ENCODE measurements around the gene TOP3A.
A peak's percentile ranks its signal among the peaks of the same experiment; 100 is the strongest.

Gene TOP3A

DNA sequence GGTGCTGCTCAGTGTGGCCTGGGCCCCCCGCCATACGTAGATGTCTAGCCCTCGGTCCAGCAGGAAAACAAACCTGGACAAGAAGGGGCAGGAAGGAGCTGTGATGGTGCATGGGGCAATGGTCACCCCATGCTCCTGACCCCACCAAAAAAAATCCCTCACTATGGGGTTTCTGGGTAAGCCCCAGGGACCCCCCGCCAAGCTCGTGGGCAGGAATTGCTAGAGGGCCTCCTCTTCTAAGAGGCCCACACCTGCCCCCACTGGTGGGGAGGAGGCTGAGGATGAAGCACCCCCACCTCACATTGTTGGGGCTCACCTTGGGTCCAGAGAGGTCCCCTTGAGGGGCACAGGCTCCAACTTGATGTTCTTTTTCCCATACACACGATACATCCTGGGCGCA, 66.0 kb downstream of the TOP3A start:
- DNase-seq (ENCODE audit: low read depth): no peak
- no peak overlapping the region for H3K4me3 ChIP-seq (ENCODE audit: low read depth, low read length)
- TF ChIP-seq, protein P1, sequence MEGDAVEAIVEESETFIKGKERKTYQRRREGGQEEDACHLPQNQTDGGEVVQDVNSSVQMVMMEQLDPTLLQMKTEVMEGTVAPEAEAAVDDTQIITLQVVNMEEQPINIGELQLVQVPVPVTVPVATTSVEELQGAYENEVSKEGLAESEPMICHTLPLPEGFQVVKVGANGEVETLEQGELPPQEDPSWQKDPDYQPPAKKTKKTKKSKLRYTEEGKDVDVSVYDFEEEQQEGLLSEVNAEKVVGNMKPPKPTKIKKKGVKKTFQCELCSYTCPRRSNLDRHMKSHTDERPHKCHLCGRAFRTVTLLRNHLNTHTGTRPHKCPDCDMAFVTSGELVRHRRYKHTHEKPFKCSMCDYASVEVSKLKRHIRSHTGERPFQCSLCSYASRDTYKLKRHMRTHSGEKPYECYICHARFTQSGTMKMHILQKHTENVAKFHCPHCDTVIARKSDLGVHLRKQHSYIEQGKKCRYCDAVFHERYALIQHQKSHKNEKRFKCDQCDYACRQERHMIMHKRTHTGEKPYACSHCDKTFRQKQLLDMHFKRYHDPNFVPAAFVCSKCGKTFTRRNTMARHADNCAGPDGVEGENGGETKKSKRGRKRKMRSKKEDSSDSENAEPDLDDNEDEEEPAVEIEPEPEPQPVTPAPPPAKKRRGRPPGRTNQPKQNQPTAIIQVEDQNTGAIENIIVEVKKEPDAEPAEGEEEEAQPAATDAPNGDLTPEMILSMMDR (IDR thresholded peaks at IDR 0.05; ENCODE audit: control insufficient read depth, extremely low read depth, insufficient read depth): no peak

DNA sequence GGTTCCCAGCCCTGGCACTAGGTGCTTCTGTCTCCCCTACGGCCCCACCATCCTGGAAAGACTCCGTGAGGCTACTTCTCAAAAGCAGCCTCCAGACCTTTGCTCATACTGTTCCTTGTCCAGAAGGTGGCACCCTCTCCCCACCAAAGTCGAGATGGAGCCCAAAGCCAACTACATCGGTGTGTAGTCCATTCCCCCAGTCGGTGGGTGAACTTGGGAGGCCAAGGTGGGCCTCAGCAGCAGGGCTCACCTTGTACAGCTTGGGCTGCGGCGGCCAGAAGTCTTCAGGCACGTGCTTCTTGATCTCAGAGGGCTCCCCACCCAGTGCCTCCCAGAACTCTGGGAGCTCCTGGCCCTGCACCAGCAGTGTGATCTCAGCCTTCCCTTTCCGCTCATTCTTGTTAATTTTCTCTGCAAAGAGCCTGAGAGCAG, 66.5 kb downstream of the TOP3A start:
- TF ChIP-seq, protein P1 (IDR thresholded peaks at IDR 0.05; ENCODE audit: control insufficient read depth, extremely low read depth, insufficient read depth): peak; percentile 73
- H3K4me3 ChIP-seq (ENCODE audit: low read depth, low read length): no peak overlapping the region
- DNase-seq (ENCODE audit: low read depth): no peak

DNA sequence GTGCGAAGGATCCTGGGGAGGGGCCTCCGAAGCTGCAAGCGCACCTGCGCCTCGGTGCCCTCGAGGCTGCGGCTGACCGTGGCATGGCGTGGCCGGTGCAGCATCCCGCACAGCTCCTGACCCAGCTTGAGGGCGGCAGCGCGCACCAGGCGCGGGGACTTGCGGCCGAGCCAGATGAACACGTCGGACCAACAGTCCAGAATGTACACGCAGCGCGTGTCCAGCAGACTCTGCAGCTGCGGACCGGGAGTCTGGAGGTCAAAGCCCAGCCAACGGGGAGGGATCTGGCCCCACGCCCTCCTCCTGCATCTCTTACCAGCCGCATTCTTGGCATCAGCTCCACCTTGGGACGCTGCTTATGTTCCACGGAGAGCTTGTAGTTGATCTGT, 67.2 kb downstream of the TOP3A start:
- H3K4me3 ChIP-seq (ENCODE audit: low read depth, low read length): no peak overlapping the region
- DNase-seq (ENCODE audit: low read depth): no peak
- TF ChIP-seq, protein P1 (IDR thresholded peaks at IDR 0.05; ENCODE audit: control insufficient read depth, extremely low read depth, insufficient read depth): no peak

DNA sequence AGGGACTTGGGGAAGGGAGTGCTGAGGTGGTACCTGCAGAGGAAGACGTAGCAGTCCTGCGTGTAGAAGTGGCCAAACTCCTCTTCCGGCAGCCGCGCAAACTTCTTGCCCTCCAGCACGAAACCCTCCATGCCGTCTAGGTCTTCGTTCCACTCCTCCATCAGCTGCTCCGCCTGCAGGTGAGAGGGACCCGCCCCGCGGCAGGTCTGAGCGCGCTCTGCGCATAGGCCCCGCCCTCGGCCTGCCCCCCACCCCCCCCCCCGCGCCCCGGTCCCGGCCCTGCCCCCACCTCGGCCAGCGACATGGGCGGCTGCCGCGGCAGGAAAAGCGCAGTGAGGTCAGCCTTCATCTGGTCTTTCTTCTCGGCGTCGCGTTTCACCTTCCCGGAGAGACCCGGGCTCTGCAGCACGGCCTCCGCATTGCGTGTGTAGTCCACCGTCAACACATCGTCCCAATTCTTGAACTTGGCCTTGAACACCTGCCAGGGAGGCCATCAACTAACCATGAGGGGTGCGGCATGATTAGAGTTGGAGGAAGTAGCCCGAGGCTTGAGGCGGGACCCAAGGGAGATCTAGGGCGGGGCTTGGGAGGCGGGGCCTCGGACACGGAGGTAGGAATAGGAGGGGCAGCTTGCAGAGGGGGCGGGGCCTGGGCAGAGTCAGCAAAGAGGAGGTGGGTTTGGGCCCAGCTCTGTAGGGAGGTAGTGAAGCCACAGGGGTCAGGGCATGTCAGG, 67.7 kb downstream of the TOP3A start:
- no peak for DNase-seq (ENCODE audit: low read depth)
- no peak overlapping the region for H3K4me3 ChIP-seq (ENCODE audit: low read depth, low read length)
- TF ChIP-seq, protein P1 (IDR thresholded peaks at IDR 0.05; ENCODE audit: control insufficient read depth, extremely low read depth, insufficient read depth): no peak

DNA sequence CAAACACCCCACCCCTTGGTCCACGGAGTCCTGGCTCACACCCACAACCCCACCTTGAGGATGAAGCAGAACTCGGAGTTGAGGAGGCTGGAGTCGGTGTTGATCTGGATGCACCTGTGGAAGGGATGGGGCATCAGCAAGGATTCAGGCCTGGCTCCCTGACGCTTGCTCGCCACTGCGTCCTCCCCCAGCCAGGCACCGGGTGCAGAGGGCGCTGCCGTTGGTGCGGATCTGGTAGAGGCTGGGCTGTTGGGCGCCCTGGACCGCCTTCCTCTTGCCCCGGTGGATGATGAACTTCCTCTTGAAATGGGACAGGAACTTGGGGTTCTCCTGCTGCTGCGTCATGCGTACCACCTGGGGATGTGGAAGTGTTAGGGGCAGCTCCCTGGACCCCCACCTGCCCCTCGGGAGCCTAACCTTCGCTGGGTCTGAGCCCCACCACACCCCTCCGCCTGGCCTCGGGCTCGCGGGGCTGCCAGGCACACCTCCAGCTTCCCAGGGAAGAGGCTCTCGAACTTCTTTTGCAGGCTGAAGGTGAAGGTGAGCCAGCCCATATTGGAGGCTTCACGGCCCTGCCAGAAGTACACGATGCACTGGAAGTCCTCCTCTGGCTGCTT, 68.6 kb downstream of the TOP3A start:
- no peak for DNase-seq (ENCODE audit: low read depth)
- H3K4me3 ChIP-seq (ENCODE audit: low read depth, low read length): no peak overlapping the region
- TF ChIP-seq, protein P1 (IDR thresholded peaks at IDR 0.05; ENCODE audit: control insufficient read depth, extremely low read depth, insufficient read depth): no peak

DNA sequence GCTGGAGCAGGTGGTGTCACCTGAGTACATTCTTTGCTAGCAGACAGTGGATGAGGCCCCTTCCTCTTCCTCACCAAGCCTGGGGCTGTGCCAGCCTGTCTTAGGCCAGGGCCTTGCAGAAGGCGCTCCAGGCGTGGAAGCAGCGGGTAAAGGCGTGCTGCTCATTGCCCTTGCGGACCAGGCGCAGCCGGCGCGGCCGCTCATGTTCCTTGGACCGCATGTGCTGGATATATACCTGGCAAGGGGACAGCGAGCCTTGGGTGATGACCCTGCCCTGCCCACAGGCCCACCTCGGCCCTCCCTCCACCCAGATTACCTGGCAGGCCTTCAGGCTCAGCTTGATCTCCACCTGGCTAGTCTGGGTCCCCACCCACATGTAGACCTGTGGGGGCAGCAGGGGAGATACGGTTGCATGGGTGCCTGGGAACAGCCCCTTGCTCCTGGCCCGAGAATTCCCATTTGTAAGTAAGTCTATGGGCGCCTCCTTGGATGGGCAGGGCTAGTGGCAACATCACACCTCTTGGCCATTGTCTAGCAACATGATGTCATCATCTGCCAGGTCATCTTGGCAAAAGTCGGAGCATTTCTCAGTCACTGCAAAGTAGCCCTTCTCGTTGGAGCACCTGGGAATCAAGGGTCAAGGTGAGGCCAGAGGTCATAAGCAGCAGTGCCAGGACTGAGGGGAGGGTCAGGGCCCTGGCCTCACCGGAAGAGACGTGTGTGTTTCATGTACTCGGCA, 69.6 kb downstream of the TOP3A start:
- H3K4me3 ChIP-seq (ENCODE audit: low read depth, low read length): no peak overlapping the region
- TF ChIP-seq, protein P1 (IDR thresholded peaks at IDR 0.05; ENCODE audit: control insufficient read depth, extremely low read depth, insufficient read depth): no peak
- no peak for DNase-seq (ENCODE audit: low read depth)

Data from LNCaP clone FGC (cell line).